Testis (tissue), 3 donors: ENCODE measurements around the gene CD244. TPM values are rescaled to one million over a fixed set of nuclear protein-coding genes. Genes with fewer than 3 reads are reported as not detected.
A peak's percentile ranks its signal among the peaks of the same experiment; 100 is the strongest.

Experiments used
- DNase-seq: peaks from one replicate; pipeline ENCODE4 v3.0.0-alpha.2; 2019
- H3K27ac ChIP-seq, 2 donors: fragments of 200-600 bp; sonication (generic); one replicate each; pipeline ENCODE4 v1.5.1; 2019
- H3K27me3 ChIP-seq: fragments of 200-600 bp; sonication (generic); one replicate; pipeline ENCODE4 v1.5.1; 2019
- H3K36me3 ChIP-seq: fragments of 200-600 bp; sonication (generic); one replicate; pipeline ENCODE4 v1.5.1; 2017; ENCODE audit warnings: low read depth; ENCODE audit errors: missing control alignments
- H3K4me1 ChIP-seq: fragments of 200-600 bp; sonication (generic); one replicate; pipeline ENCODE4 v1.5.1; 2019
- H3K4me3 ChIP-seq, 2 donors: fragments of 200-600 bp; sonication (generic); one replicate each; pipeline ENCODE4 v1.5.1; 2017 to 2019
- H3K9me3 ChIP-seq: fragments of 200-600 bp; sonication (generic); one replicate; pipeline ENCODE4 v1.5.1; 2017
- CTCF ChIP-seq, 3 experiments: fragments of 450-650 bp in 2 of 3; fragments of 200-600 bp in 1 of 3; sonication (generic) in 1 of 3; IDR thresholded peaks; one replicate each; pipeline ENCODE4 v1.5.1; 2016 to 2019; ENCODE audit warnings: antibody characterized with exemption in 3 of 3, mild to moderate bottlenecking in 2 of 3, moderate library complexity in 1 of 3
- POLR2A ChIP-seq: fragments of 450-650 bp; IDR thresholded peaks from one replicate; pipeline ENCODE4 v1.6.1; 2017; ENCODE audit warnings: antibody characterized with exemption, mild to moderate bottlenecking, moderate library complexity
- WGBS, 2 donors: methylation state at CpG; one replicate each; pipeline ENCODE4 v1.1.5; 2018; 5-methylcytosine and 5-hydroxymethylcytosine counted together
- intact Hi-C: fragments of 100-400 bp; cut with DNase I; formaldehyde crosslinking; loops from one replicate; pipeline ENCODE4 v1.15.1; 2023; ENCODE audit warnings: low total_unique reads
- polyA plus RNA-seq: library from polyadenylated mRNA; stranded (reverse); fragments of 350-450 nt; fragmentation: Illumina TruSeq; extraction: RNeasy Lipid Tissue Mini Kit (QIAGEN cat#74804); gene quantifications from one replicate; pipeline ENCODE4 v1.2.3, GENCODE V29; 2014; ENCODE audit warnings: low read depth, low replicate concordance; ENCODE audit not compliant: insufficient read depth
- total RNA-seq, 2 donors: library from RNA; depleted of rRNA; stranded (reverse); fragments of >200 nt; gene quantifications; one replicate each; pipeline ENCODE4 v1.2.3, GENCODE V29; 2016

Gene CD244
- total and polyA plus RNA-seq, 3 donors from 2014 or later, result 1.4 to 2.4 (median 2.3) TPM

- intact Hi-C loops, result no loop called here
- Histone ChIP-seq H3K4me1 (no peaks in the 10 kb centered on the region), H3K9me3 (no peaks in the 10 kb centered on the region), H3K27me3 (no peaks in the 10 kb centered on the region), H3K4me3 (no peak overlapping the region), H3K27ac (no peak overlapping the region), H3K36me3 (no peaks in the 10 kb centered on the region)
- 67 to 77% methylated on average over 2 of the region's 2 CpGs for WGBS, 2 donors
- TF ChIP-seq CTCF (IDR thresholded peaks at IDR 0.05), result no peak
- no peak for TF ChIP-seq POLR2A
- DNase-seq, result no peak
These were observed 28.8 kb upstream of the CD244 start for GRCh38 chr1:160891474-160891873.

DNA sequence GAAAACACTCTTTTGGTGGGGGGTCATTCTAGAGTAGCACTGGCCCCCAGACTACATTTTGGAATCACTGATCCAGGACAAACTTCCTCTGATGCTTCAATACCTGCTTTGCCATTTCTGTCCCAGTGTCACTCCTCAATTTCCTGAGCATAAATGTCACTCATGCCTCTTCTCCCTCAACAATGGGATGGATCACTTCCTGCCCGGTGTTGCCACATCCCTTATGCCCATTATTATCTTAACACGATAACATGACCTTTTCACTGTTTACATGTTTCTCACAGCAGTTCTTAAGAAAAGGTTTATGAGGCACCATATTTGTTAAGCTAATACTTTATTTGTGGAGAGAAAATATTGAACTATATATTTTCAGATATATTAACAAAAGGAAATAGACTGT, 26.2 kb upstream of the CD244 start:
- TF ChIP-seq CTCF (IDR thresholded peaks at IDR 0.05) (no peak), POLR2A (no peak)
- WGBS, 2 donors, result 42 to 59% methylated on average over 2 of the region's 2 CpGs

GRCh38 chr1:160887071-160887470, 24.4 kb upstream of the CD244 start:
- Histone ChIP-seq H3K27me3 (no peaks in the 10 kb centered on the region), H3K9me3 (no peaks in the 10 kb centered on the region), H3K36me3 (no peaks in the 10 kb centered on the region), H3K4me3 (no peak overlapping the region), H3K27ac (no peak overlapping the region), H3K4me1 (no peaks in the 10 kb centered on the region)
- TF ChIP-seq CTCF (IDR thresholded peaks at IDR 0.05) (no peak), POLR2A (no peak)
- WGBS, 2 donors, result 92 to 96% methylated on average over 2 of the region's 2 CpGs
- intact Hi-C loops, result no loop called here
- DNase-seq, result no peak

More for the DNA sequence above, 26.2 kb upstream of the CD244 start:
- DNase-seq, result no peak
- no peaks in the 10 kb centered on the region for H3K36me3 ChIP-seq
- H3K4me3 ChIP-seq, result no peak overlapping the region
- intact Hi-C loops, result no loop called here
- H3K4me1 ChIP-seq, result no peaks in the 10 kb centered on the region
- no peak overlapping the region for H3K27ac ChIP-seq
- H3K27me3 ChIP-seq, result no peaks in the 10 kb centered on the region
- H3K9me3 ChIP-seq, result no peaks in the 10 kb centered on the region

GRCh38 chr1:160885042-160885441, 22.4 kb upstream of the CD244 start, which contains the start of gene ITLN1:
TSS of gene ITLN1 (minus strand) at chr1:160885180. CDS start at chr1:160884877, 303 bp downstream.
- no peak for DNase-seq
- H3K27me3 ChIP-seq, result no peaks in the 10 kb centered on the region
- no peak within 1 kb of the TSS for H3K4me3 ChIP-seq
- 52 to 66% methylated on average over 5 of the region's 5 CpGs for WGBS, 2 donors
- H3K27ac ChIP-seq, result no peak within 1 kb of the TSS
- H3K9me3 ChIP-seq, result no peaks in the 10 kb centered on the region
- no peaks in the 10 kb centered on the region for H3K4me1 ChIP-seq
- H3K36me3 ChIP-seq, result no peaks in the 10 kb centered on the region
- intact Hi-C loops, result no loop called here
- TF ChIP-seq CTCF (IDR thresholded peaks at IDR 0.05) (no peak), POLR2A (no peak)

DNA sequence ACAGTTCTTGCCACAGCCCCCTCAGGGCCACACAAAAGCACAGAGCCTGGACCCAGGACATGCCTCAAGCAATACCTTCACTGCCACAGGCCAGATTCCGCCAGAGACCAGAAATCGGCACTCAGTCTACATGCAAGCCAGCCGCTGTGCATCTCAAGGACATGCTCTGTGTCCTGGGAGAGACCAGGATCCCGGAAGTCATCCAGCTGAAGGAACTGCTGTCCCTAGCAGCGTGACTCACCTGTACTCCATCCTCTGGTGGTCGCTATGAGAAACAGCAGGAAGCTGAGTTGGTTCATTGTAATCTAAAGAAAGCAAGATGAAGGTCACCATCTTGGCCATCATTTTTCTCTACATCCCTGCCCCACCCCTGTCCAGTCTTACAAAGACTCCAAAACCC, 21.9 kb upstream of the CD244 start:
- intact Hi-C loops, result no loop called here
- Histone ChIP-seq H3K36me3 (no peaks in the 10 kb centered on the region), H3K27me3 (no peaks in the 10 kb centered on the region), H3K4me3 (no peak overlapping the region), H3K4me1 (no peaks in the 10 kb centered on the region), H3K27ac (no peak overlapping the region), H3K9me3 (no peaks in the 10 kb centered on the region)
- WGBS, 2 donors, result 69 to 81% methylated on average over 6 of the region's 6 CpGs
- TF ChIP-seq CTCF (IDR thresholded peaks at IDR 0.05) (peak in 2 of 3 experiments; percentile 36 to 54), POLR2A (no peak)
- peak; percentile 25 for DNase-seq
